Right atrium auricular region (tissue), 2 donors: Measurements from ENCODE around the gene NAA15. TPM values are rescaled to one million over a fixed set of nuclear protein-coding genes. Genes with fewer than 3 reads are reported as not detected.

ENCODE experiments used
- DNase-seq: peaks from one replicate; pipeline ENCODE4 v3.0.0-alpha.2; 2019; ENCODE audit warnings: low spot score
- H3K27ac ChIP-seq, 2 donors: fragments of 200-600 bp; sonication (generic); 1 replicate in 1 of 2; 2 replicates in 1 of 2; pipeline ENCODE4 v1.5.1; 2016 to 2019
- H3K27me3 ChIP-seq, 2 donors: fragments of 200-600 bp; sonication (generic); one replicate each; pipeline versions ENCODE4 v1.5.1 to v1.6.0; 2017 to 2019
- H3K36me3 ChIP-seq: fragments of 200-600 bp; sonication (generic); one replicate; pipeline ENCODE4 v1.5.1; 2016
- H3K4me1 ChIP-seq, 2 donors: fragments of 200-600 bp; sonication (generic); one replicate each; pipeline versions ENCODE4 v1.5.1 to v1.6.0; 2017 to 2019
- H3K4me3 ChIP-seq, 2 donors: fragments of 200-600 bp; sonication (generic); 1 replicate in 1 of 2; 2 replicates in 1 of 2; pipeline ENCODE4 v1.5.1; 2017 to 2019; ENCODE audit warnings: mild to moderate bottlenecking in 1 of 2, moderate library complexity in 1 of 2
- H3K9me3 ChIP-seq, 2 donors: fragments of 200-600 bp; sonication (generic); one replicate each; pipeline ENCODE4 v1.5.1; 2019
- CTCF ChIP-seq, 2 donors: fragments of 200-600 bp; sonication (generic); IDR thresholded peaks; one replicate each; pipeline ENCODE4 v1.5.1; 2019; ENCODE audit warnings: antibody characterized with exemption in 2 of 2
- total RNA-seq, 2 donors: library from RNA; depleted of rRNA; stranded (reverse); fragments of >200 nt; gene quantifications; one replicate each; pipeline ENCODE4 v1.1.0, GENCODE V29; 2016

Gene NAA15
- total RNA-seq, 2 donors from 2014 or later = 21.5 to 24.2 TPM

DNA sequence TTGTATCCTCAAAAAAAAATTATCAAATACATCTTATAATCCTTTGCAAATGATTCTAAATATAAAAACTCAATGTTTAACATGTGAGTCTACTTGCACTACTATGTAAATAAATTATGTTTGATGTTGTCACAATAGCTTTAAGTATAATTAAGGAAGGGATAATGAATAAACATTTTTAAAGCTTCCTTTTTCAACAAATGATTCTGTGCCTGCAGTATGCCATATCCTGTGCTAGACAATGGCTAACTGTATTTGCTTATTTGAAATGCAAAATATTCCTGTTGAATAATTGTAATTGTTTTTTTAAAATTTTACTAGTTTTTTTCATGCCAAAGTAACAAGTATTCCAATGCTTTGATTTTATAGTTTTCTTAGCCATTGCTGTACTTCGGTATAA is 60.0 kb downstream of the NAA15 start:
- peaks cover 34% of the 10 kb centered on the region for H3K36me3 ChIP-seq
- H3K27ac ChIP-seq = no peak overlapping the region
- no peaks in the 10 kb centered on the region for H3K27me3 ChIP-seq
- H3K9me3 ChIP-seq = no peaks in the 10 kb centered on the region
- H3K4me1 ChIP-seq = no peaks in the 10 kb centered on the region
- no peak for TF ChIP-seq CTCF (IDR thresholded peaks at IDR 0.05)
- no peak overlapping the region for H3K4me3 ChIP-seq
- no peak for DNase-seq

- TF ChIP-seq CTCF (IDR thresholded peaks at IDR 0.05) = no peak
- Histone ChIP-seq H3K27ac (no peak overlapping the region), H3K36me3 (peaks cover 22% of the 10 kb centered on the region), H3K4me3 (no peak overlapping the region), H3K27me3 (no peaks in the 10 kb centered on the region), H3K9me3 (no peaks in the 10 kb centered on the region), H3K4me1 (no peaks in the 10 kb centered on the region)
- no peak for DNase-seq
These were observed 66.3 kb downstream of the NAA15 start for GRCh38 chr4:139367421-139368090.

DNA sequence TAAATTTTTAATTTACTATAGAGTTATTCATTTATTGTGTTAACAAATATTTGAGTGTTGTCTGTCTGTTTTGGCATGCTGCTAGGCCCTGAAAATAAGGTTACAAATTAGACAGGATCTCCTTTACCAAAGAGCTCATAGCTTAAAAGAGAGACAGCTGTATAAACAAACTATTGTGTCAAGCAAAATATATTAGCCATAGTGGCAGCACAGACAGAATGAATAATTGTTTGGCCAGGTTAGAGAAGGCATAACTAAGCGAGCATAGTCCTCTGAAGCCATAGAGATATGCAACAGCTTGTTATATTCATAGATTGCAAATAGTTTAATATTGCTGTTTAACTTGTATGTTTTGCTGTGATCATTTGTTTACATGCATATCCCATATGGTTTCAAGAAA is 67.7 kb downstream of the NAA15 start:
- Histone ChIP-seq H3K27me3 (no peaks in the 10 kb centered on the region), H3K4me1 (no peaks in the 10 kb centered on the region), H3K4me3 (no peak overlapping the region), H3K9me3 (no peaks in the 10 kb centered on the region), H3K36me3 (peaks cover 36% of the 10 kb centered on the region), H3K27ac (no peak overlapping the region)
- no peak for DNase-seq
- no peak for TF ChIP-seq CTCF (IDR thresholded peaks at IDR 0.05)

DNA sequence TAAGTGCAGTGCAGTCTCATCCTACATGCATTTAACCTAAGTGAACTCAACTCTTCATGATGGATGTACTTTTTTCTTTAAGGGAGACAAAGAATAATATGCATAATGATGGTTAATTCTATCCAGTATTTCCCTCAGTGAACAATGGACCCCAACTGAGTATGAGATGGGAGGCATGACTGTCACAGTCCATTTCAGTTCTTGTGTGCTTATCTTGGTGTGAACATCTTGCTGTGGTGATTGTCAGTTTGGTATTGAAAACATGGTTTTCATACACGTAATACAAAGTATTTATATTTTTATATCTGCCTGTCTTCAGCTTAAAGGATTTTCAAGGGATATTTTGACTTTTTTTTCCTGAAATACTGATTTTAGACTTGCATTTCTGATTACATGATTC is 72.9 kb downstream of the NAA15 start:
- Histone ChIP-seq H3K4me1 (no peaks in the 10 kb centered on the region), H3K9me3 (no peaks in the 10 kb centered on the region), H3K36me3 (peaks cover 62% of the 10 kb centered on the region), H3K4me3 (no peak overlapping the region), H3K27ac (no peak overlapping the region), H3K27me3 (no peaks in the 10 kb centered on the region)
- no peak for TF ChIP-seq CTCF (IDR thresholded peaks at IDR 0.05)
- no peak for DNase-seq

DNA sequence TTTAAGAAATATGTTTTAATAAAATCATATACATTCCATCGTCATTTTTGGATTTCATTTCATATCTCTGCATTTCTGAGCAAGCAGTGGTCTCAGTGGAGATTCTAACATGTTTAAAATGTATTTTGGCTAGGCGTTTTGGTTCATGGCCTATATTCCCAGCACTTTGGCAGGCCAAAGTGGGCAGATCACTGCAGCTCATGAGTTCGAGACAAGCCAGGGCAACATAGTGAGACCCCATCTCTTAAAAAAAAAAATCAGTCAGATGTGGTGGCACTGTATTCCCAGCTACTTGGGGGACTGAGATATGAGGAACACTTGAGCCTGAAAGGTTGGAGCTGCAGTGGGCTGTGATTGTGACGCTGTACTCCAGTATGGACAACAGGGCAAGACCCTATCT is 85.1 kb downstream of the NAA15 start:
- H3K27me3 ChIP-seq = no peaks in the 10 kb centered on the region
- H3K27ac ChIP-seq = no peak overlapping the region
- H3K36me3 ChIP-seq = peaks cover 48% of the 10 kb centered on the region

More for the DNA sequence above, 85.1 kb downstream of the NAA15 start:
- Histone ChIP-seq H3K4me3 (no peak overlapping the region), H3K9me3 (no peaks in the 10 kb centered on the region), H3K4me1 (no peaks in the 10 kb centered on the region)
- no peak for TF ChIP-seq CTCF (IDR thresholded peaks at IDR 0.05)
- no peak for DNase-seq
